HG03025 (cell line): ENCODE measurements around the gene ALKBH3.

Experiments
- ATAC-seq: cut with Tn5 transposase; IDR thresholded peaks from one replicate; pipeline ENCODE4 v1.9.1; 2021; ENCODE audit warnings: mild to moderate bottlenecking, moderate library complexity; ENCODE audit not compliant: unreplicated experiment, low FRiP score

Gene ALKBH3

DNA sequence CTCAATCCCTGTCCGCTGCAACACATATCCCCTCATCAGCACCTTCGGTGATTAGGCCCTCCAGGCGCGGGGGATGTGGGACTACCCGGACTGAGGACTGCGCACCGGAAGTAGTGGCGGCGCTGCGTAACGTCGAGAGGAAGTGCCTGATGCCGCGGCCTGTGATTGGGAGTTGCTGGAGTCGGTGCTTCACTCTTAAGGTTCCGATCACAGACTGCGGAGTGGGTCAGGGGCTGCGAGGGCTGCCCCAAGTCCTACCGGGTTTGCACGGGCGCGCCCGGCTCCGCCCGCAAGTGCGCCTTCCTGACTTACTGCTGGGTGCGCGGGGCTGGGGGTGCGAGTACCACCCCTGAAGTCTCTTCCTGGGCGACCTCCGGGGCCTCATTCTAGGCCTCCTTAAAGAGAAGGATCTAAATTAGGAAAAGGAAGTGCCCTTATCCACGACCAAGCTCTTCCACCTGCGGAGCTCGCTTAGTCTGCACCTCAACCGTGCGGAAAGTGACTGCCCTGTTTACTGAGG, at the start of gene ALKBH3:
Gene ALKBH3, plus strand, starts transcription at position 192 of the 520 bp plus-strand sequence. CDS start 1,822 bp downstream, outside the sequence.
- ATAC-seq, result peak; percentile 96

GRCh38 chr11:43830928-43831440, 49.6 kb upstream of the ALKBH3 start:
- no peak for ATAC-seq

DNA sequence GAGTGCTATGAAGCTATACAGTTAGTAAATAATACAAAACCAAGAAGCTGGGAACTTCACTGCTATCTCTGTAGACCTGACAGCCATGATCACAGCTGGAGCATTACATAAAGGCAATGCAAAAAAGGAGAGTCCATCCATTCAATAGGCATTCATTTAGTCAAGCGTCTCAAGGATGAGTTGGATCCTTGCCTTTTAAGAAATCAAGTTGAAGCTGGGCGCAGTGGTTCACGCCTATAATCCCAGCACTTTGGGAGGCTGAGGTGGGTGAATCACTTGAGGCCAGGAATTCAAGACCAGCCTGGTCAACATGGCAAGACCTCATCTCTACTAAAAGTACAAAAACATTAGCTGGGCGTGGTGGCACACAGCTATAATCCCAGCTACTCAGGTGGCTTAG, 48.1 kb upstream of the ALKBH3 start:
- no peak for ATAC-seq

DNA sequence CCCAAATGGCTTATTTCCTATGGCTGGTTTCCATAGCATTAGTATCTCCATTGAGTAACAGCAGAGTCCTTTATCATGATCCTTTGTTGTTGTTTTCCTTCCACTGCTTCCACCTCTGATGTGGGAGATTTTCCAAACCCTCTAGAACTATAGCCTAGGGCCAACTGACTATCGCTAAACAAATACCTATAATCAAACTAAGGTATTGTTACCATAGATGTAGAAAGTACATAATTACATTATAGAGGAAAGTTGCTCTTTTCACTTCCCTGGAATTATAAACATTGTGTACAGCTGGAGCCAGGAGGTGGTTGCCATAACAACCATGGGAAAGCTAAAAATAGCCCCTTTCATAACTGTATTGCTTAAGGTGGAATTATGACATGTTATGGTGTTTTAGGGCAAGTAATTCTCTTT, 47.0 kb upstream of the ALKBH3 start:
- no peak for ATAC-seq

DNA sequence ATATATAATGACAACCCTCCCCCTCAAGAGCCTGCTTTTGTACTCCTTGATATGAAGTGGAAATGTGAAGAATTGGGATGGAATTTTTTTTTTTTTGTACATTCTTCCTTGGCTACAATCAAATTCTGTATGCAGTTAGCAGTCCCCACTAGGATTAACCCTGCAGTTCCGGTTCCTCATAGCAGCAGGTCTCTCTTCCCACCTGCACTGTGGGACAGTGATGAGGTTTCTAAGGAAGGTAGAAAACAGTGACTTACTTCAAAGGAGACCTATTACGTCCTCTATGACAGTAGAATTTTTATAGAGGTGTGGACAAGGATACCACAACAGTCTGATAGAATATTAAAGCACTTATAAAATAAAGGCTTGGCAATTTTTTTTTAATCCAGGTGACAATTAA, 46.3 kb upstream of the ALKBH3 start:
- no peak for ATAC-seq

- no peak for ATAC-seq
These were observed 45.5 kb upstream of the ALKBH3 start for GRCh38 chr11:43835104-43835503.

DNA sequence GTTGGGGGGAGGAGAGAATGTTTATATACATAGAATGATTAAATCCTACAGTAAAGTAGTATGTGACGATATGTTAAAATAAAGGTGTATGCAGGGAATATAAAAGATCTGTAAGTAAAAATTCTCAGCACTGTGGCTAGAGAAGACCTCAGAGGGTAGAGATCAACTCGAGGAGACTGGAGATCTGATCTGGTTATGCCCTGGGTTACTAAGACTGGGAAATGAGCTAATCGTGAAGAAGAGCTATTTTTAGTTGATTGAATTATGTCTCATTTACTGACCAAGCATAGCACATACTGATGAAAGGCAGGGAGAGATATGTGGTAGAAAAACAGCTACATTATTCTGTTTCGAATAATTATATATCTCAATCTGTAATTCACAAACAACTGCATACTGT, 42.8 kb upstream of the ALKBH3 start:
- ATAC-seq, result no peak

DNA sequence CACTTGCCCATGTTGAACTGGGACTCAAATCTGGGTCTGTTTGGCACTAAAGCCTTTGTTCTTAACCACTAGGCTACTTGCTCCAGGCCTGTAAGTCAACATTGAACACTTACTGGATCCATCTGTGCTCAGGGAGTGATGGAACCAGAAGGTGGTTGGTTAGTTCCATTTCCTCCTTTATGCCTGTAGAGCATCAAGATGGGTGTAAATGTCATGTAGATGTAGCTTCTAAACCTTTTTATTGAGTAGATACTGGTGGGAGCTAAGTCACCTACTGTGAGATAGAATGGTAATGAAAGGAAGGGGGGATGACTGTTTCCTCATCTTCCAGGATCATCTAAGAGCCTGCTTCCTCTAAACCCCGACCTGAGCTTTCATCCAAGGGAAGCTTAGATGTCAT, 38.6 kb upstream of the ALKBH3 start:
- no peak for ATAC-seq

- no peak for ATAC-seq
These were observed 34.8 kb upstream of the ALKBH3 start for GRCh38 chr11:43845816-43846215.

DNA sequence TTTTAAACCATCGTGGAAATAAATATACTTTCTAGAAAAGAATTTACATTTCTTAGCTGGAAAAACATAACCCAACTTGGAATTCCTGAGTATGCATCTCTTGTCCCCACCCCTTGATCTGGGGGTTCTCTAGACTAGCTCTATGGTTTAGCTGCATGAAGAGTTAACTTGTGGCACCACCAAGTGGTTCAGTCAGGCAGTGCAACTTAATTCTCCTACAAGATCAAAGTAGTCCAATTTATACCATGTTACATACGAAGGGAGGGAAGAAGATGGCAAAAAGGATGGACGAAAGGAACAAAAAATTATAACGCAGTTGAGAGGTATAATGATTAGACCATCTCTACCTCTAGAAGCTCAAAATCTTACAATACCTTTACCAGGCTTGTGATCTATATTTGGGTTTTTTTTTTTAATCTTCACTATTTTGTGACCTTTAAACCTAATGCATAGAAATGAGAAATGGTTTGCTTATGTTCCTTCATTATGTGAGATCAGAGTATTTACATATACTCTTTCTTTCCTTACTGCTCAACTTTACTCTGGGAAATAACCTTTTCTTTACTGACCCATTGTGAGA, 28.5 kb upstream of the ALKBH3 start:
- ATAC-seq, result no peak

DNA sequence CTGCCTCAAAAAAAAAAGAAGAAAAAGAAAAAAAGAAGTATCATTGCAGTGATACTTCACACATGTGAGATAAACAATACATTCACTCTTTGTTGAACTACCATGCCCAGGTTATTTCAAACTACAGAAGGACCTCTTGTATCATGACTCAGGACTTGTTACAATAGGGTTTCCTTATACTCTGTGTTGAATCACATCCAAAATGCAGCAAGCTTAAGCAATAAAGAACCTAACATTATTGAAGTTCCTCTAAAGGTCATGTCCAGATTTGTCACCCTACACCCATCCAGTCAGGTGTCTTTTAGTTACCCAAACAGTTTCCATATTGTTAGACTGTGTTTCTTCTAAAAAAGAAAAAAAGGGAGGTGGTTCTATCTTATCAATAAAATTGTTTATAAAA, 26.9 kb upstream of the ALKBH3 start:
- ATAC-seq, result no peak

- ATAC-seq, result no peak
These were observed 23.6 kb upstream of the ALKBH3 start for GRCh38 chr11:43856993-43857392.

DNA sequence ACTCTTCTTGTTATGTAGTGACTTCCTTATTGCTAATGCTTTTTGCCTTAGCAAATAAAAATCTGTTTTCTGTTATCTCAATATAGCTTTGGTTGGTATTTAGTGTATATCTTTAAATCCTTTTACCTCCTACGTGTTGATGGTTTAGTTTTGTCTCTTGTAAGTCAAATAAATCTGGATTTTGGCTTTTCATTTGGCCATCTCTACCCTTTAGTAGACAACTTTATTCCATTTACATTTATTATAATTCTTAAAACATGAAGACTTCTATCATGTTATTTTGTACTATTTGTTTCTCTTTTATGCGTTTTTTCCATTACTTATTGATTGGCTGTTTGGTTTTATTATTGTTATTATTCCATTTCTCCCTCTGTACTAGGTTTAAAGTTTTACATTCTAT, 19.5 kb upstream of the ALKBH3 start:
- no peak for ATAC-seq

GRCh38 chr11:43866520-43866919, 14.1 kb upstream of the ALKBH3 start:
- no peak for ATAC-seq

DNA sequence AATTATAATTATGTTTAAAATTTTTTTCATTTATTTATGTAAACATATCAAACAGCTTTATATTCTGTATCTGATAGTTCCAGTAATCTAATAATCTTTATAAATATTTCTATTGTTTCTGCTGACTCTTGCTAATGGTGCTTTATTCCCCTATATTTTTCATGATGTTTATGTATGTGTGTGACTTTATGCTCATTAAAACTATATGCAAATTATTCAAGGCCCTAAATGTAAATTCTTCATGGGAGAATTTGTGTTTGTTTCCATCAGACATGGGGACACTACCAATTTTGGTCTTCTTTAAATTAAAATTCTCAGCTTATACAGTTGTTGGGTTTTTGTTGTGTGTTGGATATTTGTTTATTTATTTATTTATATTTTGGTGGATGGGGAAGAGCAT, 13.7 kb upstream of the ALKBH3 start:
- ATAC-seq, result no peak

- ATAC-seq, result peak; percentile 100
These were observed 11.6 kb upstream of the ALKBH3 start for GRCh38 chr11:43868852-43869567.

DNA sequence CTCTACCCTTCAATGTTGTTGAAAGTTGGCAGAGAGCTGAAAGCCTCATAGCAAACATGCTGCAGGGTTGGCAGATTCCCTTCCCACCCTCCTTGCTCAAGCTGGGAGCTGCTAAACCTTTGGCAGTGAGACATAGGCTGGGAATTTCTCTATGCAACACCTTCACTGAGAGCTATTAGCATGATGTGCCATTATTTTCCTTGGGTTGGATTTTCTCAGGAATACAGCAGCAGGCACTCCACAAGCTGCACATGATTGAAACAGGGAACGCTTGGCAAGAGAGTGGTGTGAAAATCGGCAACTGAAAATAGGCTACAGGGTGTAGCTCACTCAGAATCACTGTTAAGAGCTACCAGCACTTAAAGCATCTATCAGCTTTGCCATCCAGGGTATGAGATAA, 9.6 kb upstream of the ALKBH3 start:
- ATAC-seq, result no peak

DNA sequence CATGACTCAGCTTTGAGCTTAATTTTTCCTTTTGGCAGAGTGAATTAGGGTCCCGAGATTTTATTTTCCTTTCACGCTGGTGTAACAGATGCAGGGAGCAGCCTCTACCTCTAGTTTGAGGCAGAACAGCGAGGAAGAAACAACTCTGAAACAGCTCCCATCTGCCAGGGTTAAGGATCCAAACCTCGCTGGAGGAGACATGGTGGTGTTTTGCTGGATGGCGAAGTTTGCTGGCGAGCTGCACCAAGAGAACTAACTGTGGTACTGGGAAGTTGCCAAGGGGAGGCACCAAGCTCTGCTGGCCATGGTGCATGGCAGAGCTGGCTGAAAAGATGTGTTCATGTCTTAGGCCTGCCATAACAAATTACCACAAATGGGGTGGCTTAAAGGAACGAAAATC, 7.6 kb upstream of the ALKBH3 start:
- ATAC-seq, result no peak

DNA sequence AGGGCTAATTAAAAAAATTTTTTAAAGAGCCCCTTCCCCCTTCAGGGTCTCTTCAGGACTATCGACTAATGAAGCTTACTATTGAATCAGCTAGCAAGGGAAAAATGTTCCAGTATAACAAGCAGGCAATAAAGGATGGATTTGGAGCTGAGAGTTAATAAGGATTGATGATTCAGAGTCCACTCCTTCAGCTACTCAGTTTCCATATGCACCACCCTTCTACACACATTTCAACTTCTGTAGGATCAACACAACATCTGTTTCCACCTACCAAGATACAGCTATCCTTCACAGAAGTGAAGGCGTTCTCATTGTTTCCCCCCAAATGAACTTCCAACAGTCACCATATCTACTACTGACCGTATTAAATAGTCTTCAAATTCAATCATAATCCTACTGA, 6.6 kb upstream of the ALKBH3 start:
- no peak for ATAC-seq

DNA sequence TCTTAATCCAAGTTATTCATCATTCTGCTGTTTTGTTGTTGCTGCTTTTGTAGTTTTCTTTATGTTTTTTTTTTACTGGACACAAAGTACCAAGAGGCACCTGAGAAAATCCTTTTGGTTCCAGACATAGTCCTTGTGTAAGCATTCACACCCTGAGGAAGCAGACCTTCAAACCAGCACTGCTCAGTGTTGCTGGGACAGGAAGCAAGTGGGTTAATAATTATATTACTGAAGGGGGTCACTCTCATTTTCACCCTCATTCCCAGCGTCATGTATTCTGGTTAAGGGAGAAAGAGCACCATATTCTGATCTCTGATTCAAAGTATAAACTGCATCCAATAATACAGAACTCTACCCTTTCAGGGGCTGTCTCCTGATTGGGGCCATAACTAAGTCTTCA, 5.9 kb upstream of the ALKBH3 start:
- ATAC-seq, result no peak

- ATAC-seq, result peak; percentile 4
These were observed 617 bp upstream of the ALKBH3 start for GRCh38 chr11:43879789-43880639.
